Panc1 (cell line): ENCODE results near the gene ERBB3.

Source experiments
- CTCF ChIP-seq: fragments of 450-650 bp; IDR thresholded peaks from 2 replicates; pipeline ENCODE4 v1.5.1; 2017; ENCODE audit warnings: mild to moderate bottlenecking
- POLR2AphosphoS5 ChIP-seq: IDR thresholded peaks from 2 replicates; pipeline ENCODE4 v1.6.1; 2012; ENCODE audit warnings: mild to moderate bottlenecking, low read depth, low read length, moderate library complexity
- TCF7L2 ChIP-seq: IDR thresholded peaks from 2 replicates; pipeline ENCODE4 v1.6.1; 2011; ENCODE audit warnings: mild to moderate bottlenecking, low read depth, low read length, inconsistent platforms
- TF ChIP-seq, protein P1 (sequence below), 2 experiments: IDR thresholded peaks; 2 replicates each; pipeline ENCODE4 v1.6.1; 2011 to 2012; ENCODE audit warnings: low read depth in 2 of 2, control low read depth in 1 of 2, low read length in 1 of 2, mild to moderate bottlenecking in 1 of 2, moderate library complexity in 1 of 2; ENCODE audit not compliant: insufficient read depth in 1 of 2

DNA sequence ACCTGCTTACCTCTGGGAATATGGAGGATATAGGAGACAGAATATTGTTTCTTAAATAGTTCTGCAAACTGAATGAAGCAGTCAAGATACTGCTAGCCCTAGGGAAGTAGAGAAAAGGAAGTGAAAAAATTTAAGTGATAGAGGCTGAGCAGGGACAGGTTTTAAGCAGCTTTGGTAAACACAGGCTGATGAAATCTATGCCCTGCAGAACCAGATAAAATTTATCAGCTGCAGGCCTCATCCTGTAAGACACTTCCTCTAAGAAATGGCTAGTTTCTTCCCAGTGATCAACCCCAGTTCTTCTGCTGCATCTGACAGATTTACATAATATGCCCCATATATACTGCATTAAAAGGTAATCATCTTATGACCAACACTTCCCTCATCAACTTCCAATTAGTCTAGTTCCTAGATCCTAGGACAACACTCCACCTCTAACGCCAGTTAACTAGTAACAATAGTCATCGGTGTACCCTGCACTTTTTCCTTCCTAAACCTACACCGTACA lies 46.8 kb downstream of the ERBB3 start:
- TF ChIP-seq CTCF (no peak), POLR2AphosphoS5 (no peak), TCF7L2 (no peak)
- TF ChIP-seq, protein P1, sequence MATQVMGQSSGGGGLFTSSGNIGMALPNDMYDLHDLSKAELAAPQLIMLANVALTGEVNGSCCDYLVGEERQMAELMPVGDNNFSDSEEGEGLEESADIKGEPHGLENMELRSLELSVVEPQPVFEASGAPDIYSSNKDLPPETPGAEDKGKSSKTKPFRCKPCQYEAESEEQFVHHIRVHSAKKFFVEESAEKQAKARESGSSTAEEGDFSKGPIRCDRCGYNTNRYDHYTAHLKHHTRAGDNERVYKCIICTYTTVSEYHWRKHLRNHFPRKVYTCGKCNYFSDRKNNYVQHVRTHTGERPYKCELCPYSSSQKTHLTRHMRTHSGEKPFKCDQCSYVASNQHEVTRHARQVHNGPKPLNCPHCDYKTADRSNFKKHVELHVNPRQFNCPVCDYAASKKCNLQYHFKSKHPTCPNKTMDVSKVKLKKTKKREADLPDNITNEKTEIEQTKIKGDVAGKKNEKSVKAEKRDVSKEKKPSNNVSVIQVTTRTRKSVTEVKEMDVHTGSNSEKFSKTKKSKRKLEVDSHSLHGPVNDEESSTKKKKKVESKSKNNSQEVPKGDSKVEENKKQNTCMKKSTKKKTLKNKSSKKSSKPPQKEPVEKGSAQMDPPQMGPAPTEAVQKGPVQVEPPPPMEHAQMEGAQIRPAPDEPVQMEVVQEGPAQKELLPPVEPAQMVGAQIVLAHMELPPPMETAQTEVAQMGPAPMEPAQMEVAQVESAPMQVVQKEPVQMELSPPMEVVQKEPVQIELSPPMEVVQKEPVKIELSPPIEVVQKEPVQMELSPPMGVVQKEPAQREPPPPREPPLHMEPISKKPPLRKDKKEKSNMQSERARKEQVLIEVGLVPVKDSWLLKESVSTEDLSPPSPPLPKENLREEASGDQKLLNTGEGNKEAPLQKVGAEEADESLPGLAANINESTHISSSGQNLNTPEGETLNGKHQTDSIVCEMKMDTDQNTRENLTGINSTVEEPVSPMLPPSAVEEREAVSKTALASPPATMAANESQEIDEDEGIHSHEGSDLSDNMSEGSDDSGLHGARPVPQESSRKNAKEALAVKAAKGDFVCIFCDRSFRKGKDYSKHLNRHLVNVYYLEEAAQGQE (IDR thresholded peaks at IDR 0.05; ENCODE audit: insufficient read depth in 1 of 2, low read depth in 2 of 2, low read length in 1 of 2), result no peak
